ENCODE measurements around the gene WIPF3.

DNA sequence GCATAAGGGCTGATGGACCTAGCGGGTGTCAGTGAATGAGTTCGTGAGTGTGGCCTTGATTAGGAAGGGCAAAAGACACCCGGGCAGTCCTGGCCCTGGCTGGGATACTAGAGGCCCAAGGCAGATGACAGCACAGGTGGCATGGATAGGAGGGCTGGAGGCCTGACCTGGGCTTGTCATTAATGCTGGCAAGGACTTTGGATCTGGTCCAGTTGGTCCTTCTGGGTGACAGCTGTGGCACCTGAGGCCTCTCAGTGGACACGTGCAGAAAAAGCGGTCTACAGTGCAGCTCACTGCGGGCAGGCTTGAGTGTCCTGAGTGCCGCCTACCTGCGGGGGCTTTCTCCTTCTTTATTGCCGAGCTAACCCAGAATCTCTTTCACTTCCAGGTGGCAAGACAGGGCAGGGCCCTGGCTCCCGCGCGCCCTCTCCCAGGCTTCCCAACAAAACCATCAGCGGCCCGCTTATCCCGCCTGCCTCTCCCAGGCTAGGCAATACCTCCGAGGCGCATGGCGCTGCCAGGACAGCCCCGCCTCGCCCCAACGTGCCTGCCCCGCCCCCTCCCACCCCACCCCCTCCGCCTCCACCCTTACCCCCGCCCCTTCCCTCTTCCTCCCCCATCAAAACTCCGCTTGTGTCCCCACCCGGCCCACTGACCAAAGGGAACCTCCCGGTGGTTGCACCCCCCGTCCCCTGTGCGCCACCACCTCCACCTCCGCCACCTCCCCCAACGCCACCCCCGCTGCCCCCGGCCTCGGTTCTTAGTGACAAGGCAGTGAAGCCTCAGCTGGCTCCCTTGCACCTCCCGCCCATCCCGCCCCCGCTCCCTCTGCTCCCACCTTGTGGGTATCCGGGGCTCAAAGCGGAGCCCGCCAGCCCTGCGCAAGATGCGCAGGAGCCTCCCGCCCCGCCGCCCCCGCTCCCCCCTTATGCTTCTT, 77.4 kb downstream of the WIPF3 start:
- TF ChIP-seq EZH2 (IDR thresholded peaks at IDR 0.05; ENCODE audit: insufficient read depth, poor library complexity, severe bottlenecking): no peak
- no peak for TF ChIP-seq EZH2phosphoT487 (IDR thresholded peaks at IDR 0.05; ENCODE audit: insufficient read depth, low read depth)

All from GM23248 (cell line).